Kidney epithelial cell (primary cell): Measurements from ENCODE around the gene GPR132. TPM values are rescaled to one million over a fixed set of nuclear protein-coding genes. Genes with fewer than 3 reads are reported as not detected.

Experiments used
- DNase-seq: peaks from one replicate; pipeline ENCODE4 v3.0.0-alpha.2; 2010; ENCODE audit warnings: low read depth
- H3K27me3 ChIP-seq: 2 replicates; pipeline ENCODE4 v1.6.0; 2011; ENCODE audit warnings: low read length; ENCODE audit not compliant: control insufficient read depth, insufficient read depth
- H3K36me3 ChIP-seq: 2 replicates; pipeline ENCODE4 v1.5.1; 2011; ENCODE audit warnings: low read length; ENCODE audit not compliant: control insufficient read depth, insufficient read depth
- H3K4me3 ChIP-seq: 2 replicates; pipeline ENCODE4 v1.5.1; 2011; ENCODE audit warnings: low read depth, mild to moderate bottlenecking, control low read depth, low read length
- total RNA-seq: library from RNA; depleted of rRNA; stranded (reverse); fragments of >200 nt; gene quantifications from 2 replicates; pipeline ENCODE4 v1.2.3, GENCODE V29; 2015
- TF ChIP-seq, protein P1 (sequence below): IDR thresholded peaks from 2 replicates; pipeline ENCODE4 v1.5.1; 2011; ENCODE audit warnings: mild to moderate bottlenecking, moderate library complexity, low read length, control low read depth, inconsistent platforms; ENCODE audit not compliant: insufficient read depth, poor library complexity, severe bottlenecking

GPR132 gene
- total RNA-seq, 1 donor from 2014 or later: 1.7 TPM

DNA sequence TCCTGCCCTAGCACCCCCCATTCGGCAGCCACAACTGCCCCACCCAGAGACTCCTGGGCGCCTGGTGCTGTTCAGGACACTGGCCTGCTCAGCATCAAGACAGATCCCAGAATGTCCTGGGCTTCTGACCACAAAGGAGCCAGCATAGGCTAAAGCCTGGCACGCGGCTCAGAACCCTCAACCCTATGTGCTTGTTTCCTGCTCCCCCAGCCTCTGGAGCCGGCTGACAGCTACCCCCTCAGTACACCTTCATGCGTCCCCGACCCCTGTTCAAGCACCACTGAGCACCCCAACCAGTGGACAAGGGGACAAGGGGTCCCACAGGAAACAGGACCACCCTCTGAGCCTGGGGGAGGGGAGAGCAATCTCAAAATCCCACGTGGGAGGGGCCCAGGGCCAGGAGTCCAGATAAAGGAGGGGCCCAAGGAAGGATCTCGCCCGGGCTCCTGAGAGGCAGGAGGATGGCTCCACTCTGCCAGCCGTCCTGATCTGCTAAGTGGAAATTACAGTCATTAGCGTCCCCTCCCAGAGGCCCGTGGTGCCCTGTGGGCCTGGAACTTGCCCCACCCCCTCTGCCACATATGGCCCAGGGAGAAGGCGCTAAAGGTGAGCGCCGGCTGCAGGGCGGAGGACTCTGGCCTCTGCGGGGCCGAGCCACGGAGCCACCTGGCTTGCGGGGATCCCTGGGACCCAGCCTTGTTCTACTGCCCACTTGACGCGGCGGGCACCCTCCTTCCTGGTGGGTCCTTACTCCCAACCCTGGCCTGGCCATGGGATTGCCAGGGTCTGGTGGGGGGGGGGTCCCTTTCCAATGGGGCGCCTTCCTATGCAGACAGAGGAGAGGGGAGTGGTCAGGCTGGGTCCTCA, 27.2 kb upstream of the GPR132 start:
- DNase-seq: no peak
- H3K36me3 ChIP-seq: no peaks in the 10 kb centered on the region
- TF ChIP-seq, protein P1, sequence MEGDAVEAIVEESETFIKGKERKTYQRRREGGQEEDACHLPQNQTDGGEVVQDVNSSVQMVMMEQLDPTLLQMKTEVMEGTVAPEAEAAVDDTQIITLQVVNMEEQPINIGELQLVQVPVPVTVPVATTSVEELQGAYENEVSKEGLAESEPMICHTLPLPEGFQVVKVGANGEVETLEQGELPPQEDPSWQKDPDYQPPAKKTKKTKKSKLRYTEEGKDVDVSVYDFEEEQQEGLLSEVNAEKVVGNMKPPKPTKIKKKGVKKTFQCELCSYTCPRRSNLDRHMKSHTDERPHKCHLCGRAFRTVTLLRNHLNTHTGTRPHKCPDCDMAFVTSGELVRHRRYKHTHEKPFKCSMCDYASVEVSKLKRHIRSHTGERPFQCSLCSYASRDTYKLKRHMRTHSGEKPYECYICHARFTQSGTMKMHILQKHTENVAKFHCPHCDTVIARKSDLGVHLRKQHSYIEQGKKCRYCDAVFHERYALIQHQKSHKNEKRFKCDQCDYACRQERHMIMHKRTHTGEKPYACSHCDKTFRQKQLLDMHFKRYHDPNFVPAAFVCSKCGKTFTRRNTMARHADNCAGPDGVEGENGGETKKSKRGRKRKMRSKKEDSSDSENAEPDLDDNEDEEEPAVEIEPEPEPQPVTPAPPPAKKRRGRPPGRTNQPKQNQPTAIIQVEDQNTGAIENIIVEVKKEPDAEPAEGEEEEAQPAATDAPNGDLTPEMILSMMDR: no peak
- peak overlapping the region; percentile 66 for H3K4me3 ChIP-seq
- H3K27me3 ChIP-seq: no peaks in the 10 kb centered on the region

DNA sequence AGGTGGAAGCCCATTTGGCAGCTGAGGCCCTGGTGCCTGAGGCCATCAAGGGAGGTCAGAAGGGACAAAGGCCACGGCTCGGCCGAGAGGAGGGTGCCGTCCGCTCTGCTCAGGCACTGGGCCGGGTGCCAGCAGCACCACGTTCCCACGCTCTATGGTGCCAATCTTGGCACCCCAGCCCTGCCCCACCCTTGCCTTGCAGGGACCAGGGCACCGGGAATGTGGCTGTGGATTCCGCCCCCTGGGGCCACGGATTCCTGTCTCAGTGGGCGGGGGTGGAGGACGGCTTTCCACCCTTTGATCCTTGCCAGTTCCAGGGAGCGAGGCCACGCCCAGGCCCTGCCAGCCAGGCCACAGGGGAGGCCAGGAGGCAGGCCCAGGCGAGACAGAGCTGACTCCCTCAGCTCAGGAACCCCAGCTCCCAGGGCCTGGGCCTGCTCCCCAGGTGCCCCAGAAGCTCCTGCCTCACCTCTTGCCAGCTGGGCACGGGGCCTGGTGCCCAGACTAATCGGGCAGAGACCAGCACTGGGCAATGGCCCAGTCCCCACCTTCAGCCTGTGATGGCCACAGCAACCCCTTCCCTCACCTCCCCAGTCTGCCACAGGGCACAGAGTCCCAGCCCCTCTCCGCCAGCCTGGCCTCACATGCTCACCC, 26.4 kb upstream of the GPR132 start:
- Histone ChIP-seq H3K4me3 (no peak overlapping the region), H3K27me3 (no peaks in the 10 kb centered on the region), H3K36me3 (no peaks in the 10 kb centered on the region)
- no peak for DNase-seq
- TF ChIP-seq, protein P1: no peak

DNA sequence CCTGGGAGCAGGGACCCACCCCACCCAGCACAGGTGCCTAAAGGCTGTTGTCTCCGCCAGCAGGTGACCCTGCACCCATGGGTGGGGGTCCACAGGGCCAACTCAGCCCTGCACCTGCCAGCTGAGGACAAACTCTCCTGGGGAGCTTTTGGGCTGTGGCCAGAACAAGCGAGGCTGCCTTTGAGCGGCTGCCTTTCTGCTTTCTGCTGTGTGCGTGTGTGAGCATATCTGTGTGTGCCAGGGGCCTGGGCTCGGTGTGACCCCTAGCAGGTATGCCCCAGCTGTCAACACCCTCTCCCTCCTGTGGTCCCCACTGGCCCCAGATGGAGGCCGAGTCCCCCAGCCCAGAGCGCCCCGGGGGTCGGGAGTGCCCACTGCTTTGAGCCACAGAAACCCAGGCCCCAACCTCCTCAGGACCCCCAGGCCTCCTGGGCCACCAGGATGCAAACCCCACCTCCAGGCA, 25.9 kb upstream of the GPR132 start:
- H3K36me3 ChIP-seq: no peaks in the 10 kb centered on the region
- H3K27me3 ChIP-seq: no peaks in the 10 kb centered on the region
- H3K4me3 ChIP-seq: no peak overlapping the region
- TF ChIP-seq, protein P1: no peak
- DNase-seq: no peak

DNA sequence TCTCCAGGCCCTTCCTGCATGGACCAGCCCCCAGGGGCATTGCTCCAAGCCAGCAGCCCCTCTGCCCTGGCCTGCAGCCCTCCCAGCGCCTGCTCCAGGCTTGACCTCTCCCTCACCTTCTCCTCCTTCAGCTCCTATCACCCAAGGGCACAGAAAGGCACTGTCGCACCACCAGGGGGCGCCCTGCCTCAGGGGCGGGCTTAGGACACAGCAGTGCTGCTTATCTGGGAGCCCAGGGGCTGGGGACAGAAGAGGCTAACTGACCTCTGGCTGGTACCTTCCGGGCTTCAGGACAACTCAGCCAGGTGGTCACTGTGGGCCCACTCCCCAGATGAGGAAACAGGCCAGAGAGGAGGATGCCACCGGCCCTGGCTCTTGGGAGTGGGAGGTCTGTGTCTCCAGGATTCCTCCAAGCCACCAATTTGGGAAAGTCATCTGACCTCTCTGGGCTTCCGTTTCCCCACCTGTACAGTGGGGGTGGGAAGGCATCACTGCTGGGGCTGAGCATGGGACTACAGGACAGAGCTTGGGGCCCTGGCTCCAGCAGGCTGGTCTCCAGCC, 25.3 kb upstream of the GPR132 start:
- no peak for DNase-seq
- H3K4me3 ChIP-seq: no peak overlapping the region
- TF ChIP-seq, protein P1: peak; percentile 97
- H3K36me3 ChIP-seq: no peaks in the 10 kb centered on the region
- no peaks in the 10 kb centered on the region for H3K27me3 ChIP-seq

DNA sequence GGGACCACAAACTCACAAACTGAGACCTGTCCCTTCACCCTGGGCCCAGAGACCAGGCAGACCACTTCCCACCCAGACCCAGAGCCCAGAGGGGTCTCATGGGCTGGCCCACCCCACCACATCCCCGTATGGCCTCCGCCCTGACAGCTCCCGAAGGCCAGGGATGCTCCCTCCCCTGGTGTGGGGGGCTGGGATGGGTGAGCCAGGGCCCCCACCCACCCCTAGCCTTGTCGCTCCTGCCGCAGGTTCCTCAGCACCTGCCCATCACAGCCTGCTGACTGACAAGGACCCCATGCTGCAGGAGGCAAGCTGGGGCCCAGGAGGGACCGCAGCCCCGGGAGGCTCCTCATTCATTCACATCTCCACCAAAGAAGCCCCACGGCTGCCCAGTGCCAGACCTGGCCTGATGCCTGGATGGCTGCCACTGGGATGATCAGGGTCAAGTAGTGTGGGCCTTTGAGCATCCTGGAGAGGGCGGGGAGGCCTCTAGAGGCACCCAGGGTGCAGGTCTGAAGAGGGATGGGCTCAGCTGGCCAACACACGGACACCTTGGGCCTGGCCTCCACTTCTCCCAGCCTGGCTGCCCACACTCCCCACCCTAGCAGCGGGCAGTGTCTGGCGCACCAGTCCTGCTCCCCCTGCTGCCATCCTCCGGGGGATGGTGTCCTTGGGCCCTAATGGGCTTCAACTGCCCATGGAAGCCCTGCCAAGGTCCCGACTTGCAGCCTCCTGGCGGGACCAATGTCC, 24.7 kb upstream of the GPR132 start:
- no peaks in the 10 kb centered on the region for H3K27me3 ChIP-seq
- H3K4me3 ChIP-seq: no peak overlapping the region
- no peaks in the 10 kb centered on the region for H3K36me3 ChIP-seq
- TF ChIP-seq, protein P1: no peak
- DNase-seq: no peak
